SU-DHL-6 (cell line): ENCODE measurements around the gene NKX2-4.
"Not testable (repeated sequence)": the region's sequence is repeated elsewhere in the genome, so short reads cannot be mapped to it uniquely, and the experiment has no call there.

Source experiments
- H2AFZ ChIP-seq: fragments of 200-600 bp; sonication (generic); 2 replicates; pipeline ENCODE4 v1.6.1; 2014; ENCODE audit warnings: low read depth, mild to moderate bottlenecking, moderate library complexity, mixed read lengths, antibody characterized with exemption, low read length; ENCODE audit not compliant: severe bottlenecking
- H3F3A ChIP-seq: fragments of 200-600 bp; shearing (Covaris generic); 2 replicates; pipeline ENCODE4 v1.6.0; 2016; ENCODE audit warnings: antibody characterized with exemption, mild to moderate bottlenecking; ENCODE audit not compliant: insufficient read depth
- H3K27ac ChIP-seq: fragments of 200-600 bp; sonication (generic); 2 replicates; pipeline ENCODE4 v1.5.1; 2016; ENCODE audit warnings: low read depth, mild to moderate bottlenecking, low read length, moderate library complexity, mixed read lengths
- H3K27me3 ChIP-seq: fragments of 200-600 bp; sonication (generic), shearing (Covaris generic); 2 replicates; pipeline ENCODE4 v1.6.0; 2014; ENCODE audit warnings: mild to moderate bottlenecking, low read length
- H3K36me3 ChIP-seq: fragments of 200-600 bp; sonication (generic); 2 replicates; pipeline ENCODE4 v1.6.1; 2014; ENCODE audit warnings: mild to moderate bottlenecking, low read length, mixed read lengths
- H3K4me2 ChIP-seq: fragments of 300-600, 200-600 bp; shearing (Covaris generic), sonication (generic); 2 replicates; pipeline ENCODE4 v1.6.0; 2014; ENCODE audit warnings: low read length, low read depth, mild to moderate bottlenecking; ENCODE audit not compliant: poor library complexity, severe bottlenecking
- H3K4me3 ChIP-seq: fragments of 200-600 bp; sonication (generic); 2 replicates; pipeline ENCODE4 v1.5.1; 2014; ENCODE audit warnings: antibody characterized with exemption, low read length, mild to moderate bottlenecking, mixed read lengths; ENCODE audit not compliant: insufficient read depth, poor library complexity, severe bottlenecking
- H3K79me2 ChIP-seq: fragments of 200-600 bp; sonication (generic); 2 replicates; pipeline ENCODE4 v1.6.1; 2014; ENCODE audit warnings: mild to moderate bottlenecking, low read length, moderate library complexity; ENCODE audit not compliant: insufficient read depth
- H3K9ac ChIP-seq: fragments of 200-600 bp; sonication (generic); 2 replicates; pipeline ENCODE4 v1.7.0; 2014; ENCODE audit warnings: mild to moderate bottlenecking, low read length
- H3K9me2 ChIP-seq: fragments of 200-600 bp; sonication (generic); replicated peaks from 2 replicates; pipeline ENCODE4 v1.6.1; 2014; ENCODE audit warnings: low read length; ENCODE audit not compliant: insufficient read depth
- H3K9me3 ChIP-seq: fragments of 200-600 bp; sonication (generic); 2 replicates; pipeline ENCODE4 v1.6.1; 2014; ENCODE audit warnings: low read length, mixed read lengths; ENCODE audit not compliant: insufficient read depth
- H4K20me1 ChIP-seq: fragments of 200-600 bp; sonication (generic); 2 replicates; pipeline ENCODE4 v1.6.1; 2014; ENCODE audit warnings: low read depth, mild to moderate bottlenecking, antibody characterized with exemption, low read length, moderate library complexity, mixed read lengths
- EZH2phosphoT487 ChIP-seq: fragments of 200-600 bp; sonication (generic), shearing (Covaris generic); conservative IDR thresholded peaks from 2 replicates; pipeline ENCODE4 v1.6.1; 2018; ENCODE audit warnings: mild to moderate bottlenecking, antibody characterized with exemption, low read length, moderate library complexity, mixed read lengths
- TF ChIP-seq, protein P1 (sequence below): fragments of 200-600 bp; sonication (generic); IDR thresholded peaks from one replicate; pipeline ENCODE4 v1.5.1; 2017; ENCODE audit warnings: antibody characterized with exemption, mild to moderate bottlenecking, low read length, moderate library complexity; ENCODE audit not compliant: insufficient read depth, poor library complexity, severe bottlenecking

The NKX2-4 gene

DNA sequence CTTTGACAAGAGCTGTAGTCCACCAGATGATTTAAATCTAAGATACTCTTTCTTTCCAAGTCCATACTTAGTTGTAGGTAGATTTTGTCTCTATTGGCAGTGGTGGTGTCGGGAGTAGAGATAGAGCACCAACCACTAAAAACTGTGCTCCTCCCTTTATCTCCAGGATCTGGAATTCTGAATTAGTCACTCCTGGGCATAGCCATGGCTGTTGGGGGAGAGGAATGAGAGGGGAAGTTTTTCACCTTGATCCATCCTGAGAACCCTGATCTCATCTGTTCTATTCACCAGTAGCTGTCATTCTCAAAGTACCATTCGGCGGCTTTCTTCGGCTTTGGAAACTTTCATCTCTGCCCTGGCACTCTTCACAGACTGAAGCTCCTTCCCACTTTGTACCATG lies 35.6 kb upstream of the NKX2-4 start:
- H3K4me2 ChIP-seq: no peak overlapping the region
- H3K9me3 ChIP-seq: no peaks in the 10 kb centered on the region
- H3K9ac ChIP-seq: no peak overlapping the region
- no peaks in the 10 kb centered on the region for H3K79me2 ChIP-seq
- H3K27ac ChIP-seq: no peak overlapping the region
- TF ChIP-seq, protein P1, sequence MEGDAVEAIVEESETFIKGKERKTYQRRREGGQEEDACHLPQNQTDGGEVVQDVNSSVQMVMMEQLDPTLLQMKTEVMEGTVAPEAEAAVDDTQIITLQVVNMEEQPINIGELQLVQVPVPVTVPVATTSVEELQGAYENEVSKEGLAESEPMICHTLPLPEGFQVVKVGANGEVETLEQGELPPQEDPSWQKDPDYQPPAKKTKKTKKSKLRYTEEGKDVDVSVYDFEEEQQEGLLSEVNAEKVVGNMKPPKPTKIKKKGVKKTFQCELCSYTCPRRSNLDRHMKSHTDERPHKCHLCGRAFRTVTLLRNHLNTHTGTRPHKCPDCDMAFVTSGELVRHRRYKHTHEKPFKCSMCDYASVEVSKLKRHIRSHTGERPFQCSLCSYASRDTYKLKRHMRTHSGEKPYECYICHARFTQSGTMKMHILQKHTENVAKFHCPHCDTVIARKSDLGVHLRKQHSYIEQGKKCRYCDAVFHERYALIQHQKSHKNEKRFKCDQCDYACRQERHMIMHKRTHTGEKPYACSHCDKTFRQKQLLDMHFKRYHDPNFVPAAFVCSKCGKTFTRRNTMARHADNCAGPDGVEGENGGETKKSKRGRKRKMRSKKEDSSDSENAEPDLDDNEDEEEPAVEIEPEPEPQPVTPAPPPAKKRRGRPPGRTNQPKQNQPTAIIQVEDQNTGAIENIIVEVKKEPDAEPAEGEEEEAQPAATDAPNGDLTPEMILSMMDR: no peak
- no peak for TF ChIP-seq EZH2phosphoT487
- H3K9me2 ChIP-seq: no peaks in the 10 kb centered on the region
- no peaks in the 10 kb centered on the region for H4K20me1 ChIP-seq
- H3K27me3 ChIP-seq: no peaks in the 10 kb centered on the region
- no peak overlapping the region for H2AFZ ChIP-seq
- H3F3A ChIP-seq: no peaks in the 10 kb centered on the region
- no peak overlapping the region for H3K4me3 ChIP-seq
- H3K36me3 ChIP-seq: no peaks in the 10 kb centered on the region

DNA sequence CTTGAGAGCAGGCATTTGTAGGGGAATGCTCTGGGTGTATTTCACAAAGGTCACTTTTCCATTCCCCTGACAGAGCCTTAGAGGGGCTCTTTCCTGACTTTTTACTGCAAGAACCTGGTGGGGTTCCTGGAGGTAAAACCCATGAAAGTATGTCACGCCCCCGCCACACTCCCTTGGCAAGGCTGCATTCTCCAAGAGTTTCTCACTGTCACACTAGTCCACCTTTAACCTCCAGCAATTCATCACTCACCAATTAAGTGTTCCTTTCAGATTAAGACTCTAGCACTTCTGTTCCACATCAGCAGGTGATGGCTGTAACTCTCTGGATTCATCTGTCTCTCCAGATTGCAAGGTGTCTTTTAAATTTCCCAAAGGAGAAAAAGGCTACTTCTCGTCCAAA lies 32.7 kb upstream of the NKX2-4 start:
- TF ChIP-seq, protein P1: no peak
- TF ChIP-seq EZH2phosphoT487: no peak

DNA sequence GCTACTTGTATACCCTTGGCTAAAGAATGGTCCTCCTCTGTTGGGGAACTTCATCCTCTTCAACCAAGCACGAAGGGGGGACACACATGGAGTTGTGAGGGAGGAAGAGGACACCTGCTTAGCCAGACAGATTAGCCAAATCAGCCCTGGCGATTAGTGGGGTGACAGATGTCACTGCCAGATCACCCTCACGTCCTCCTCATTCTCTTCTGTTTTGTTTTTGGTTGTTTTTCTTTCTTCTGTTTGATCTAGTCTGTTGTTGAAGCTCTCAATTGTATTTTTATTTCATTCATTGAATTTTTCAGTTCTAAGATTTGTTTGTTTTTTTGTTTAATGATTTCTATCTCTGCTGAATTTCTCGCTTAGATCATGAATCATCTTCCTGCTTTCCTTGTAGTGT lies 27.5 kb upstream of the NKX2-4 start:
- Histone ChIP-seq H3K79me2 (no peaks in the 10 kb centered on the region), H3K4me2 (no peak overlapping the region), H3K27me3 (no peaks in the 10 kb centered on the region), H3K9me2 (no peaks in the 10 kb centered on the region), H3K36me3 (no peaks in the 10 kb centered on the region), H2AFZ (no peak overlapping the region), H3K9ac (no peak overlapping the region), H3K4me3 (no peak overlapping the region), H3K9me3 (no peaks in the 10 kb centered on the region), H4K20me1 (no peaks in the 10 kb centered on the region), H3F3A (no peaks in the 10 kb centered on the region), H3K27ac (no peak overlapping the region)
- TF ChIP-seq, protein P1: no peak
- no peak for TF ChIP-seq EZH2phosphoT487

More for the DNA sequence above, 32.7 kb upstream of the NKX2-4 start:
- Histone ChIP-seq H3K4me3 (no peak overlapping the region), H3K9me3 (no peaks in the 10 kb centered on the region), H3K9me2 (no peaks in the 10 kb centered on the region), H3K36me3 (no peaks in the 10 kb centered on the region), H3F3A (no peaks in the 10 kb centered on the region), H4K20me1 (no peaks in the 10 kb centered on the region), H3K4me2 (no peak overlapping the region), H3K79me2 (no peaks in the 10 kb centered on the region), H3K27ac (no peak overlapping the region), H2AFZ (no peak overlapping the region), H3K9ac (no peak overlapping the region), H3K27me3 (no peaks in the 10 kb centered on the region)

DNA sequence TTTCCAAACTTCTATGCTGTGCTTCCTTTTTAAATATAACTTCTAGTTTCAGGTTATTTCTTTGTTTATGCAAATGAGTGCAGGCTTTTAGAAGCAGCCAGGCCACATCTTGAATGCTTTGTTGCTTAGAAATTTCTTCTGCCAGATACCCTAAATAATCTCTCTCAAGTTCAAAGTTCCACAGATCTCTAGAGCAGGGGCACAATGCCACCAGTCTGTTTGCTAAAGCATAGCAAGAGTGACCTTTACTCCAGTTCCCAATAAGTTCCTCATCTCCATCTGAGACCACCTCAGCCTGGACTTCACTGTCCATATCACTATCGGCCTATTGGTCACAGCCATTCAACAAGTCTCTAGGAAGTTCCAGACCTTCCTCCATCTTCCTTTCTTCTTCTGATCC lies 26.4 kb upstream of the NKX2-4 start:
- not testable (repeated sequence) for H2AFZ ChIP-seq, H3K9ac ChIP-seq, H3K27ac ChIP-seq, H3K9me3 ChIP-seq, H3K79me2 ChIP-seq, H3F3A ChIP-seq, H3K36me3 ChIP-seq, H3K9me2 ChIP-seq, H3K4me3 ChIP-seq, H3K4me2 ChIP-seq, H3K27me3 ChIP-seq, H4K20me1 ChIP-seq
